ENCODE results near the gene GPR15LG.
"Not testable (repeated sequence)": the region's sequence is repeated elsewhere in the genome, so short reads cannot be mapped to it uniquely, and the experiment has no call there.

GPR15LG gene

DNA sequence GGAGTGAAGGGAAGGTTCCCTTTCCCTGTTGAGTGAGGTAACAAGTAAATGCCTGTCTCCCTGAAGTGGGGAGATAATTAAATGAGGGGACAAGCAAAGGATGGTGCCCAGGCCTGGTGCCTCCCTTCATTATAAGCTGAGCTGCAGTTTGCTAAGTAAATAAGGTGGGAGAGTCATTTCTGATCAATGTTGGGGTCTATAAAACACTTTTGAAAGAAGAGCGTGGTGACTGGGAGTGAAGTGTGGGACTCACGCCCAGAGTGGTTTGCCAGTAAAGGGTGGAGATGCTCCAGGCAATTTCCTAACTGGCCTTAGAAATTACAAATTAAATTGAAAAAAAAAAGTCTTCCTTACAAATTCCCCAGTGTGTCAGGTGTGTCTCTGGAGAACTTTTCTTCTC is 9.6 kb upstream of the GPR15LG start:
- TF ChIP-seq, protein P1, sequence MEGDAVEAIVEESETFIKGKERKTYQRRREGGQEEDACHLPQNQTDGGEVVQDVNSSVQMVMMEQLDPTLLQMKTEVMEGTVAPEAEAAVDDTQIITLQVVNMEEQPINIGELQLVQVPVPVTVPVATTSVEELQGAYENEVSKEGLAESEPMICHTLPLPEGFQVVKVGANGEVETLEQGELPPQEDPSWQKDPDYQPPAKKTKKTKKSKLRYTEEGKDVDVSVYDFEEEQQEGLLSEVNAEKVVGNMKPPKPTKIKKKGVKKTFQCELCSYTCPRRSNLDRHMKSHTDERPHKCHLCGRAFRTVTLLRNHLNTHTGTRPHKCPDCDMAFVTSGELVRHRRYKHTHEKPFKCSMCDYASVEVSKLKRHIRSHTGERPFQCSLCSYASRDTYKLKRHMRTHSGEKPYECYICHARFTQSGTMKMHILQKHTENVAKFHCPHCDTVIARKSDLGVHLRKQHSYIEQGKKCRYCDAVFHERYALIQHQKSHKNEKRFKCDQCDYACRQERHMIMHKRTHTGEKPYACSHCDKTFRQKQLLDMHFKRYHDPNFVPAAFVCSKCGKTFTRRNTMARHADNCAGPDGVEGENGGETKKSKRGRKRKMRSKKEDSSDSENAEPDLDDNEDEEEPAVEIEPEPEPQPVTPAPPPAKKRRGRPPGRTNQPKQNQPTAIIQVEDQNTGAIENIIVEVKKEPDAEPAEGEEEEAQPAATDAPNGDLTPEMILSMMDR (IDR thresholded peaks at IDR 0.05; ENCODE audit: poor library complexity, severe bottlenecking), result no peak
- no peaks in the 10 kb centered on the region for H3K36me3 ChIP-seq (ENCODE audit: low read depth)
- no peaks in the 10 kb centered on the region for H3K9me3 ChIP-seq (ENCODE audit: severe bottlenecking)
- no peak for ATAC-seq (ENCODE audit: low read depth)
- no peak overlapping the region for H3K4me3 ChIP-seq (ENCODE audit: severe bottlenecking)
- H3K27ac ChIP-seq (ENCODE audit: poor library complexity, severe bottlenecking), result no peak overlapping the region
- no peaks in the 10 kb centered on the region for H3K4me1 ChIP-seq (ENCODE audit: insufficient read depth, poor library complexity, severe bottlenecking)
- no peaks in the 10 kb centered on the region for H3K27me3 ChIP-seq (ENCODE audit: insufficient read depth, poor library complexity, severe bottlenecking)
- DNase-seq (ENCODE audit: low spot score), result no peak

DNA sequence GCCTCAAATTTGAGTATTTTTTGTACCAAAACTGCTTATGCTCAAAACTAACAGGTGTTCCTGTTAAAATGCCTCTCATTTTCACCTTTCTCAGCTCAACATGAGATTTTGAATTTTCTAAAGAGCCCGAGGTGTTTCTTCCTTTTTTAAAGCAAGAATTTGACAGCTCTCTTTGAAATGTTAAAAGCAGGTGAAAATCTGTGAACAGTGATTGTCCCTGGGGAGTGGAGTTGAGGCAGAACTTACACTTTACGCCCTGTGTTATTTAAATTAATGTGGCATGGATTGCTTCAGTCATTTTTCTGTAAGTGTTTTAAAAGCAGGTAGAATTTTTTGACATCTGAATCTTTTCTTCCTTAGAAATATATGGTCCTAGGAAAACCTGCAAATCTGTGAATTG is 9.2 kb upstream of the GPR15LG start:
- Histone ChIP-seq H3K9me3 (ENCODE audit: severe bottlenecking) (no peaks in the 10 kb centered on the region), H3K4me3 (ENCODE audit: severe bottlenecking) (no peak overlapping the region), H3K36me3 (ENCODE audit: low read depth) (no peaks in the 10 kb centered on the region), H3K4me1 (ENCODE audit: insufficient read depth, poor library complexity, severe bottlenecking) (no peaks in the 10 kb centered on the region), H3K27ac (ENCODE audit: poor library complexity, severe bottlenecking) (no peak overlapping the region), H3K27me3 (ENCODE audit: insufficient read depth, poor library complexity, severe bottlenecking) (no peaks in the 10 kb centered on the region)
- TF ChIP-seq, protein P1 (IDR thresholded peaks at IDR 0.05; ENCODE audit: poor library complexity, severe bottlenecking), result no peak
- DNase-seq (ENCODE audit: low spot score) (no peak), ATAC-seq (ENCODE audit: low read depth) (no peak)

DNA sequence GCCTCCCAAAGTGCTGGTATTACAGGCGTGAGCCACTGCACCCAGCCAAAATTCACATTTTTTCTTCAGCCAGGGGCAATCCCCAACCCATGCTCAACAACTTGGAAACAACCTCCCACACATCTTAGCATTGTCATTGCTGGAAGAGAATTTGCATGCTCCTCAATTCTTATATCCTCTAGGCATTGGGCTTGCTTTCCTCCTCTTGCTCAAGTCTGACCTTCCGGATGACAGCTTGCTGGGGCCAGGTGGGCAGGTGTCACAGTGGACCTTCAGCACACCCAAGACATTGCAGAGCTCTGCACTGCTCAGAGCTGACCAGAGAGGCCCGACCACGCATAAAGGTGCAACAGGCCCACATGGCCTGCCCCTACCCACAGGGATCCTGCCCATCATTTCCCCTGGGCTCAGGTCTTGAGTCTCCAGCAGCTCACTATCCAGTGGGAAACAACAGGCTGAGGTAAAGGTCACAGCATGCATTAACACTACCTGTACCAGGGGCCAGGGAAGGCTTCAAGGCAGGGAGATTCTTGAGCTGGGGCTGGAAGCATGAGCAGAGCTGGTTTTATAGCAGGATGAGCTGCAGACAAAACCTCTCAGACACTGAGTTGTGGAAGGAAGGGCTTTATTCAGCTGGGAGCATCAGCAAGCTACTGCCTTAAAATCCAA is 6.8 kb upstream of the GPR15LG start:
- H3K27me3 ChIP-seq (ENCODE audit: insufficient read depth, poor library complexity, severe bottlenecking), result no peaks in the 10 kb centered on the region
- H3K27ac ChIP-seq (ENCODE audit: poor library complexity, severe bottlenecking), result no peak overlapping the region
- no peak overlapping the region for H3K4me3 ChIP-seq (ENCODE audit: severe bottlenecking)
- DNase-seq (ENCODE audit: low spot score), result no peak
- no peaks in the 10 kb centered on the region for H3K9me3 ChIP-seq (ENCODE audit: severe bottlenecking)
- no peak for ATAC-seq (ENCODE audit: low read depth)
- TF ChIP-seq, protein P1 (IDR thresholded peaks at IDR 0.05; ENCODE audit: poor library complexity, severe bottlenecking), result no peak
- H3K36me3 ChIP-seq (ENCODE audit: low read depth), result no peaks in the 10 kb centered on the region
- peaks cover 3% of the 10 kb centered on the region for H3K4me1 ChIP-seq (ENCODE audit: insufficient read depth, poor library complexity, severe bottlenecking)

DNA sequence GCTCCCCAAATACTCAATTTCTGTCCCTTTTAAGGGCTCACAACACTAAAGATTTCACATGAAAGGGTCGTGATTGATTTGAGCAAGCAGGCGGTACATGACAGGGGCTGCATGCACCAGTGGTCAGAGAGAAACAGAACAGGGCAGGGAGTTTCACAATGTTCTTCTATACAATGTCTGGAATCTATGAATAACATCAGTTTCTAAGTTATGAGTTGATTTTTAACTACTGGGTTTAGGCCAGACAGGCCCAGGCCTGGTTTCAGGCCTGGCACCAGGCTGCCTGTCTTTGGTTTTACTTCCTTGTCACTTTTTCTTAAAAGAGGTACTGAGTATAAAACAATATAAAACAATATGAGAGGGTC is 6.3 kb upstream of the GPR15LG start:
- H3K36me3 ChIP-seq (ENCODE audit: low read depth); H3K27me3 ChIP-seq (ENCODE audit: insufficient read depth, poor library complexity, severe bottlenecking); DNase-seq (ENCODE audit: low spot score); H3K27ac ChIP-seq (ENCODE audit: poor library complexity, severe bottlenecking); H3K9me3 ChIP-seq (ENCODE audit: severe bottlenecking); H3K4me1 ChIP-seq (ENCODE audit: insufficient read depth, poor library complexity, severe bottlenecking); ATAC-seq (ENCODE audit: low read depth); H3K4me3 ChIP-seq (ENCODE audit: severe bottlenecking): not testable (repeated sequence)

DNA sequence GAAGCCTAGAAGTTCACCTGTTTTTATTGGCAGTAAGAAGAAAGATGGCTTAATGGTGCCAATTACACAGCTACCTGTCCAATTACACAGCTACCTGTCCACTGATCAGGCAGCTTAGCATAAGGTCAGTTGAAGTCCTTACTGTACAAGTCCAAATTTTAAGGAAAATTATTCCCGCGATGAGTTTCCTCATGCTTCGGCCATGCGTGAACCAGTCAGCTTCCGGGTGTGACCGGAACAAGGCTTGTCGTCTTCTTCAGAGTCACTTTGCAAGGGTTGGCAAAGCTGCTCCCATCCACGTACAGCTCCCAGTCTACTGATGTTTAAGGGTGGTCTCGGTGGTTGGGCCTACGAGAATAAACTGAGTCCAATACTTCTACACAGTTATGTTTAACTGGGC is 5.2 kb upstream of the GPR15LG start:
- not testable (repeated sequence) for H3K36me3 ChIP-seq (ENCODE audit: low read depth); H3K9me3 ChIP-seq (ENCODE audit: severe bottlenecking); ATAC-seq (ENCODE audit: low read depth); H3K27me3 ChIP-seq (ENCODE audit: insufficient read depth, poor library complexity, severe bottlenecking); DNase-seq (ENCODE audit: low spot score); H3K4me3 ChIP-seq (ENCODE audit: severe bottlenecking); H3K27ac ChIP-seq (ENCODE audit: poor library complexity, severe bottlenecking)
- peaks cover 12% of the 10 kb centered on the region for H3K4me1 ChIP-seq (ENCODE audit: insufficient read depth, poor library complexity, severe bottlenecking)

DNA sequence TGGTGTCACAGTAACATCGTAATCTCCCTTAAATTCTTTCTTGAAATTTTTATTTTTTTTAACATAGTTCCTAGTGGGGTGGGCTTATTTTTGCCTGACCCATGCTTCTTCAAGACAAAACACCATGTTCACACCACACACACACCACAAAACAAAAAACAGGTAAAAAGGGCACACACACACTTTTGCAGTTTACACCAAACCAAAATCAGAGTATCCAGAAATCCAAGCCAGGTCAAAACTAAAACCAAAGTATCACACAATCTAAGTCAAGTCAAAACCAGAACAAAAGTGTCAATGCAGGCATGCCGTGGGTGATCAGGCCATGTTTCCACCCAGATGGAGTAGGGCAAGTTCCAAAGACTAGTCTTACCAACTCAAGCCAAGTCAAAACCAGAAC is 2.4 kb upstream of the GPR15LG start:
- not testable (repeated sequence) for H3K36me3 ChIP-seq (ENCODE audit: low read depth); DNase-seq (ENCODE audit: low spot score); H3K9me3 ChIP-seq (ENCODE audit: severe bottlenecking); H3K4me3 ChIP-seq (ENCODE audit: severe bottlenecking); ATAC-seq (ENCODE audit: low read depth); H3K27me3 ChIP-seq (ENCODE audit: insufficient read depth, poor library complexity, severe bottlenecking)
- Histone ChIP-seq H3K4me1 (ENCODE audit: insufficient read depth, poor library complexity, severe bottlenecking) (peaks cover 12% of the 10 kb centered on the region), H3K27ac (ENCODE audit: poor library complexity, severe bottlenecking) (peak overlapping the region; percentile 56)

DNA sequence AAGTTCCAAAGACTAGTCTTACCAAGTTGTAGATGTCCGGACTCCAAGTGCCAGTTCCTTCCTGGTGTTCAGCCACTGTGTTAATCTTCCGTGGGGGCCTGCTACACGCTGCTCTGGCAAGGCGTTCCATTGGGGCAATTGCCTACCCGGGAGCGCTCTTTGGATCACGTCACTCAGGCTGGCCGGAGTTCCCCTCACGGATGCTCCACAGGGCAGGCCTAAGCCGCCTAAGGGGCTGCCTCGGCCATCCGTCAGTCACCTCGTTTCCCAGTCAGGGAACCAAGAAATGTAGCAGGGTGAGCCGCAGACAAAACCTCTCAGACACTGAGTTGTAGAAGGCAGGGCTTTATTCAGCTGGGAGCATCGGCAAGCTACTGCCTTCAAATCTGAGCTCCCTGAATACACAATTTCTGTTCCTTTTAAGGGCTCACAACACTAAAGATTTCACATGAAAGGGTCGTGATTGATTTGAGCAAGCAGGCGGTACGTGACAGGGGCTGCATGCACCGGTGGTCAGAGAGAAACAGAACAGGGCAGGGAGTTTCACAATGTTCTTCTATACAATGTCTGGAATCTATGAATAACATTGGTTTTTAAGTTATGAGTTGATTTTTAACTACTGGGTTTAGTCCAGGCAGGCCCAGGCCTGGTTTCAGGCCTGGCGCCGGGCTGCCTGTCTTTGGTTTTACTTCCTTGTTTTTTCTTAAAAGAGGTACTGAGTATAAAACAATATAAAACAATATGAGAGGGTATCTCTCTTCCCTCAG is 1.7 kb upstream of the GPR15LG start:
- not testable (repeated sequence) for H3K36me3 ChIP-seq (ENCODE audit: low read depth); ATAC-seq (ENCODE audit: low read depth); DNase-seq (ENCODE audit: low spot score); H3K27me3 ChIP-seq (ENCODE audit: insufficient read depth, poor library complexity, severe bottlenecking); H3K9me3 ChIP-seq (ENCODE audit: severe bottlenecking); H3K4me3 ChIP-seq (ENCODE audit: severe bottlenecking)
- peaks cover 12% of the 10 kb centered on the region for H3K4me1 ChIP-seq (ENCODE audit: insufficient read depth, poor library complexity, severe bottlenecking)
- peak overlapping the region; percentile 56 for H3K27ac ChIP-seq (ENCODE audit: poor library complexity, severe bottlenecking)
